Body of pancreas (tissue), 4 donors: Measurements from ENCODE around the gene MRPL39. TPM values are rescaled to one million over a fixed set of nuclear protein-coding genes. Genes with fewer than 3 reads are reported as not detected.

ENCODE experiments used
- ATAC-seq: fragments of 150-250 bp; one replicate; pipeline ENCODE4 v1.9.1; 2016
- DNase-seq, 4 donors: peaks; one replicate each; pipeline ENCODE4 v3.0.0-alpha.2; 2019
- H3K27ac ChIP-seq, 4 donors: fragments of 200-600 bp; sonication (generic); 1 replicate in 3 of 4; 2 replicates in 1 of 4; pipeline versions ENCODE4 v1.5.1 to v1.6.1; 2016 to 2019; ENCODE audit warnings: mild to moderate bottlenecking in 1 of 4, mixed read lengths in 1 of 4, moderate library complexity in 1 of 4
- H3K27me3 ChIP-seq, 2 donors: fragments of 200-600 bp; sonication (generic); one replicate each; pipeline ENCODE4 v1.6.0; 2016; ENCODE audit warnings: mild to moderate bottlenecking in 1 of 2
- H3K36me3 ChIP-seq, 2 donors: fragments of 200-600 bp; sonication (generic); replicated peaks in 1 of 2; 2 replicates each; pipeline ENCODE4 v1.5.1; 2016; ENCODE audit warnings: low read depth in 2 of 2; ENCODE audit not compliant: insufficient read depth in 1 of 2
- H3K4me1 ChIP-seq: fragments of 200-600 bp; sonication (generic); one replicate; pipeline ENCODE4 v1.6.0; 2016
- H3K4me3 ChIP-seq, 2 donors: fragments of 200-600 bp; sonication (generic); 1 replicate in 1 of 2; 2 replicates in 1 of 2; pipeline ENCODE4 v1.5.1; 2016 to 2019
- H3K9me3 ChIP-seq, 3 donors: fragments of 200-600 bp; sonication (generic); 1 replicate in 2 of 3; 2 replicates in 1 of 3; pipeline ENCODE4 v1.5.1; 2016
- POLR2A ChIP-seq, 3 donors: fragments of 450-650 bp; IDR thresholded peaks; one replicate each; pipeline ENCODE4 v1.6.1; 2016; ENCODE audit warnings: antibody characterized with exemption in 3 of 3, mild to moderate bottlenecking in 2 of 3
- WGBS, 2 donors: methylation state at CpG; one replicate each; pipeline ENCODE4 v1.1.5; 2017; 5-methylcytosine and 5-hydroxymethylcytosine counted together
- intact Hi-C: fragments of 100-400 bp; cut with DNase I; formaldehyde crosslinking; loops from one replicate; pipeline ENCODE4 v1.15.1; 2023
- microRNA counts, 2 donors: library from miRNA; unstranded; fragments of <30 nt; microRNA quantifications; one replicate each; lab custom pipeline; 2017
- total RNA-seq, 2 donors: library from RNA; depleted of rRNA; stranded (reverse); fragments of >200 nt; gene quantifications; one replicate each; pipeline ENCODE4 v1.1.0, GENCODE V29; 2016
- TF ChIP-seq, protein P1 (sequence below), 7 experiments: fragments of 450-650 bp in 4 of 7; fragments of 200-600 bp in 3 of 7; sonication (generic) in 3 of 7; IDR thresholded peaks; one replicate each; pipeline ENCODE4 v1.5.1; 2016 to 2019; ENCODE audit warnings: antibody characterized with exemption in 7 of 7

The MRPL39 gene
- total RNA-seq, 2 donors from 2014 or later, result 4.4 to 6.3 TPM

DNA sequence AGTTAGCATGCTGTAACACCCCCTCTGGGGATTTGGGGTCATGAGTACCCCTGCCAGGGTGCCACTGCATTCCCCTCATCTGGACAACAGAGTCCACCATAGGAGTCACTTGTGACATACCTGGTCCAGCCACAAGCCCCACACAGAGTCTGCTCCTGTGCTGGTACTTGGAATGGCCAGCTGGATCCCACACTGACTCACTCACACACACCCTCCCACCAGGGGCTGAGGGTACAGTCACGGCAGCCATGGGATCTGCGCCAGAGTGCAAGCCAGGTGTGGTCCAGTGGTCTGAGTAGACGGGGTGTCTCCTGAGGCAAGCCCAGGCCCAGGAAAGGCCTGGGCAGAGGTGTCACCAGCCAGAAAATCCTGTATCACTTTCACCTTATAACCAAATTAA lies 67.7 kb downstream of the MRPL39 start:
- Histone ChIP-seq H3K4me3 (no peak overlapping the region), H3K27me3 (no peaks in the 10 kb centered on the region), H3K9me3 (no peaks in the 10 kb centered on the region), H3K4me1 (no peaks in the 10 kb centered on the region), H3K27ac (no peak overlapping the region), H3K36me3 (no peaks in the 10 kb centered on the region)
- TF ChIP-seq POLR2A (IDR thresholded peaks at IDR 0.05), result no peak
- TF ChIP-seq, protein P1, sequence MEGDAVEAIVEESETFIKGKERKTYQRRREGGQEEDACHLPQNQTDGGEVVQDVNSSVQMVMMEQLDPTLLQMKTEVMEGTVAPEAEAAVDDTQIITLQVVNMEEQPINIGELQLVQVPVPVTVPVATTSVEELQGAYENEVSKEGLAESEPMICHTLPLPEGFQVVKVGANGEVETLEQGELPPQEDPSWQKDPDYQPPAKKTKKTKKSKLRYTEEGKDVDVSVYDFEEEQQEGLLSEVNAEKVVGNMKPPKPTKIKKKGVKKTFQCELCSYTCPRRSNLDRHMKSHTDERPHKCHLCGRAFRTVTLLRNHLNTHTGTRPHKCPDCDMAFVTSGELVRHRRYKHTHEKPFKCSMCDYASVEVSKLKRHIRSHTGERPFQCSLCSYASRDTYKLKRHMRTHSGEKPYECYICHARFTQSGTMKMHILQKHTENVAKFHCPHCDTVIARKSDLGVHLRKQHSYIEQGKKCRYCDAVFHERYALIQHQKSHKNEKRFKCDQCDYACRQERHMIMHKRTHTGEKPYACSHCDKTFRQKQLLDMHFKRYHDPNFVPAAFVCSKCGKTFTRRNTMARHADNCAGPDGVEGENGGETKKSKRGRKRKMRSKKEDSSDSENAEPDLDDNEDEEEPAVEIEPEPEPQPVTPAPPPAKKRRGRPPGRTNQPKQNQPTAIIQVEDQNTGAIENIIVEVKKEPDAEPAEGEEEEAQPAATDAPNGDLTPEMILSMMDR (IDR thresholded peaks at IDR 0.05), result no peak
- ATAC-seq, result no peak
- intact Hi-C loops, result no loop called here
- 75 to 76% methylated on average over 3 of the region's 3 CpGs for WGBS, 2 donors
- no peak for DNase-seq

DNA sequence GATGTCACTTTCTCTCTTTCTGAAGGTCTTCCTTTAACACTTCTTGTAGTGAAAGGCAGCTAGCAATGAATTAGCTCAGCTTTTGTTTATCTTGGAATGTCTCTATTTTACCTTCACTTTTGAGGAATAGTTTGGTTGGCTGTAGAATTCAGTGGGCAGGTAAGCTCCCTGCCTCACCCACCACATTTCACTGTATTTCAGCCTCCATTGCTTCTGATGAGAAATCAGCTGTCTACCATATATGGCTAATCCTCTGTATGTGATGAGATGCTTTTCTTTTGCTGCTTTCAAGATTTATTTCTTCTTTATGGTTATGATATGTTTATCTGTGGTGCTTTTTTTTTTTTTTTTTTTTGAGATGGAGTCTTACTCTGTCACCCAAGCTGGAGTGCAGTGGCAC lies 70.1 kb downstream of the MRPL39 start:
- Histone ChIP-seq H3K4me3 (no peak overlapping the region), H3K27ac (no peak overlapping the region), H3K27me3 (no peaks in the 10 kb centered on the region), H3K9me3 (no peaks in the 10 kb centered on the region), H3K36me3 (no peaks in the 10 kb centered on the region), H3K4me1 (no peaks in the 10 kb centered on the region)
- TF ChIP-seq, protein P1 (IDR thresholded peaks at IDR 0.05), result no peak
- TF ChIP-seq POLR2A (IDR thresholded peaks at IDR 0.05), result no peak
- DNase-seq, result no peak
- intact Hi-C loops, result no loop called here
- ATAC-seq, result no peak

DNA sequence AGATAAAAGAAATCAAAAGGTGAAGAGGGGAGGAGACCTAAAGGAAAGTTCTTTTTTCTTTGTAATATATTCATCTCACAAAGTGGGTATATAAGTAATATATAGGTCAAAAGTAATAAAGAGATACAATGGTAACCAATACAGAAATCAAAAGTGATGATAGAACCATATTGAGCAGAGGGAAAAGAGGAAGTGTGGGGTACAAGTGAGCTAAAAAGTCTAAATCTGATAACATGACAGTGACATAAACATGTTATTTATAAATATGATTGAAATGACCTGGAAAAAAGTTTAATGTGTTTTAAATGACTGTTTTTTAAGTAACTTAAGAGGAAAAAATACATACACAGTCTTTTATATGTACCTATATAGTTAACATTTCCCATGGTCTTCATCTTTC lies 70.5 kb downstream of the MRPL39 start:
- intact Hi-C loops, result no loop called here
- no peak overlapping the region for H3K4me3 ChIP-seq
- no peak for DNase-seq
- H3K27me3 ChIP-seq, result no peaks in the 10 kb centered on the region
- H3K9me3 ChIP-seq, result no peaks in the 10 kb centered on the region
- H3K36me3 ChIP-seq, result no peaks in the 10 kb centered on the region
- no peak overlapping the region for H3K27ac ChIP-seq
- ATAC-seq, result no peak
- TF ChIP-seq, protein P1 (IDR thresholded peaks at IDR 0.05), result no peak
- TF ChIP-seq POLR2A (IDR thresholded peaks at IDR 0.05), result no peak
- H3K4me1 ChIP-seq, result no peaks in the 10 kb centered on the region

DNA sequence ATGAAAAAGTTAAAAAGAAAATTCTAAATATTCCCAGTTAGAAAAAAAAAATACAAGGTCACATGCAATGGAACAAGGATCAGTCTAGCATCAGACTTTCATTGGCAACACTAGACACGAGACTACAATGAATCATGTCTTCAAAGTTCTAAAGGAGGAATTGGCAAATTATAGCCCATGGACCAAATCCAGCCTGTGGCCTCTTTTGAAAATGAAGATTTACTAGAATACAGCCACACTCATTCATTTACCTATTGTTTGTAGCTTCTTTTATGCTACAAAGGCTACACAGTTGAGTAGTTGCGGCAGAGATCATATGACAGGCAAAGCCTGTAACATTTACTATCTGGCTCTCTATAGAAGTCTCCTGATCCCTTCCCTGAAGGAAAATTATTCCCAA lies 71.4 kb downstream of the MRPL39 start:
- Histone ChIP-seq H3K36me3 (no peaks in the 10 kb centered on the region), H3K4me3 (no peak overlapping the region), H3K27me3 (no peaks in the 10 kb centered on the region), H3K9me3 (no peaks in the 10 kb centered on the region), H3K4me1 (no peaks in the 10 kb centered on the region), H3K27ac (no peak overlapping the region)
- intact Hi-C loops, result no loop called here
- no peak for ATAC-seq
- WGBS, 2 donors, result 81 to 83% methylated on average over 2 of the region's 2 CpGs
- TF ChIP-seq POLR2A (IDR thresholded peaks at IDR 0.05), result no peak
- TF ChIP-seq, protein P1 (IDR thresholded peaks at IDR 0.05), result no peak
- DNase-seq, result no peak

MicroRNAs within 50 kb of the gene (microRNA counts, 767-probe panel; counts per million panel counts)
- microRNA hsa-miR-155-5p (lab: Ali Mortazavi, UCI), result 0 to 736 counts per million in 2 donors

Other genes starting within 250 kb of the MRPL39 start
- 1 to 10 TPM in 1 of 2 donors, under 1 TPM in 1; 0.33 to 3.4 TPM for gene JAM2, start 31.8 kb upstream of the MRPL39 start, total RNA-seq
- 10 to 100 TPM; 20.4 to 37.6 TPM for gene ATP5PF, start 127.4 kb upstream of the MRPL39 start, total RNA-seq
- gene GABPA, start 127.5 kb upstream of the MRPL39 start, total RNA-seq, result 10 to 100 TPM in 1 of 2 donors, 1 to 10 TPM in 1; 8.9 to 11.2 TPM